NT2/D1 (cell line): Measurements from ENCODE around the gene C12orf75.

ENCODE experiments used
- DNase-seq: peaks from one replicate; pipeline ENCODE4 v3.0.0-alpha.2; 2011; ENCODE audit warnings: low read depth, low spot score
- H3K27me3 ChIP-seq: 2 replicates; pipeline ENCODE4 v1.6.0; 2011; ENCODE audit warnings: mild to moderate bottlenecking; ENCODE audit not compliant: insufficient read length, insufficient read depth
- H3K36me3 ChIP-seq: 2 replicates; pipeline ENCODE4 v1.6.1; 2011; ENCODE audit warnings: mild to moderate bottlenecking, low read length, mixed read lengths; ENCODE audit not compliant: insufficient read depth, insufficient read length
- H3K4me1 ChIP-seq: 2 replicates; pipeline ENCODE4 v1.5.1; 2011; ENCODE audit not compliant: insufficient read depth, insufficient read length
- H3K4me3 ChIP-seq: 2 replicates; pipeline ENCODE4 v1.5.1; 2011; ENCODE audit warnings: low read depth; ENCODE audit not compliant: insufficient read length
- H3K9ac ChIP-seq: 2 replicates; pipeline ENCODE4 v1.6.0; 2011; ENCODE audit warnings: low read depth; ENCODE audit not compliant: insufficient read length
- H3K9me3 ChIP-seq: 2 replicates; pipeline ENCODE4 v1.5.1; 2011; ENCODE audit warnings: mild to moderate bottlenecking, low read length; ENCODE audit not compliant: insufficient read depth
- SUZ12 ChIP-seq: IDR thresholded peaks from 2 replicates; pipeline ENCODE4 v1.6.1; 2011; ENCODE audit not compliant: insufficient read length, insufficient read depth; ENCODE audit errors: extremely low read depth
- YY1 ChIP-seq: IDR thresholded peaks from 2 replicates; pipeline ENCODE4 v1.6.1; 2011; ENCODE audit not compliant: insufficient read length, insufficient read depth
- ZNF274 ChIP-seq: IDR thresholded peaks from 2 replicates; pipeline ENCODE4 v1.6.1; 2011; ENCODE audit warnings: mild to moderate bottlenecking, low read depth, low read length

Gene C12orf75

DNA sequence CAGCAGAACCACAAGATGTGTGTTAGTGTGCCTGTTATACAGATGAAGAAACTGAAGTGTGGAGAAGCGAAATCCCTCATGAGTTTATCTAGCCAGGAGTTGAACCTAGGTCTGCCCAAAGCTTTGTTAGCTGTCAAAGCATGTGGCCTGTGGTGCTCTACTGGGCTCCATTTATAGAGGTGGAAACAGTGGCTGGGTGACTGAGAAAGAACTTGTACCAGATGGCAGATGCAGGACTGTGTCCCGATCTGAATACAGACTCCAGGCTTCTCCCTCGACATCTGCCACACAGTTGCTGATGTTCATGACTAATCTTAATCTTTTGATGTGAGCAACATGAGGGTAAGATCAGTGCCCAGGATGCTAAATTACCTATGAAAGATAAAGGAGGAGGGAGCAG is 89.1 kb downstream of the C12orf75 start:
- H3K4me1 ChIP-seq, result peaks cover 7% of the 10 kb centered on the region
- no peaks in the 10 kb centered on the region for H3K27me3 ChIP-seq
- no peak for DNase-seq
- no peak overlapping the region for H3K9ac ChIP-seq
- no peak overlapping the region for H3K4me3 ChIP-seq
- no peaks in the 10 kb centered on the region for H3K36me3 ChIP-seq
- no peak for TF ChIP-seq YY1
- no peak for TF ChIP-seq ZNF274
- TF ChIP-seq SUZ12, result no peak
- H3K9me3 ChIP-seq, result peaks cover 6% of the 10 kb centered on the region

DNA sequence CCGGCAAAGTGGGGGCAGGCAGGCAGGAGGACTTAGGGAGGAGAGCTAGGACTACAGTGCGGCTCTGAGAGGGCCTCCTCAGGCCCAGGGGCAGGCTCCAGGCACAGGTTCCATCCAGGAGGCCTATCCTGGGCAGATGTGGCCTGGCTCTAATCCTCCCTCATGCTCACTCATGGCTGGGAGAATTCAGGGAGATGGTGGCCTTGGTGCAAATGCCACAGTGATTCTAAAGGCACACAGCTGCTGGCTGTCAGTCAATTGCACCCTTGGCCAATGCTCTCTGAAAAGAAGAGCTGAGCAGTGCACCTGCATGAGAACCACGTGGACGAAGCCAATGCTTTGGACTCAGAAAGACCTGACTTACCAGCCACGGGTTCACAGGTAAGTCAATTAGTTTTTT is 89.6 kb downstream of the C12orf75 start:
- Histone ChIP-seq H3K4me3 (no peak overlapping the region), H3K36me3 (no peaks in the 10 kb centered on the region), H3K27me3 (no peaks in the 10 kb centered on the region), H3K9me3 (peaks cover 6% of the 10 kb centered on the region), H3K4me1 (peaks cover 7% of the 10 kb centered on the region), H3K9ac (no peak overlapping the region)
- no peak for DNase-seq
- no peak for TF ChIP-seq ZNF274
- TF ChIP-seq SUZ12, result no peak
- no peak for TF ChIP-seq YY1

DNA sequence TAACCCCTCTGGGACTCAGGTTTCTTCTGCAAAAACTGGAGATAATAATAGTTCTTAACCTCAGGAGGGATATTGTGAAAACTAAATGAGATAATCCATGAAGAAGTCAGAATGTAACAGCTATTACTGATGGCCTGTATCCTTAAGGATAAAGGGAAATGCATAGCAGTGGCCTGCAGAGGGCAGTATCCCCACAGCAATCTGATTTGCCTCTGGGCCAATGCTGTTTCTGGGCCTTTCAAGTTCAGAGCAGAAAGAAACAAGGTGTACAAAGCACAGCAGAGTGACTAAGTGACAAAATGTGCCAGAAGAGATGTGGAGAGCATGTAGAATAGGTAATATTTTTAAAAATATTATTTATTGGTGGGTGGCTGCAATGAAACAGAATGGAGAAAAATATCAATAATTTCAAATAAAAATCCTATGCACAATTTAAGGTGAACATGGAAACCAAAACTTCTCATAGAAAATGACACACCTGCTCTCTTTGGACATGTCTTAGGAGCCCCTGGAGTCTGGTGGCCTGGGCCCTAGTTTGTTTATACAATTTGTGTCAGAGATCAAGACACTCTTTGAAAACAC is 90.3 kb downstream of the C12orf75 start:
- peaks cover 6% of the 10 kb centered on the region for H3K9me3 ChIP-seq
- peak; percentile 70 for DNase-seq
- peaks cover 7% of the 10 kb centered on the region for H3K4me1 ChIP-seq
- H3K27me3 ChIP-seq, result no peaks in the 10 kb centered on the region
- TF ChIP-seq YY1 (no peak), SUZ12 (no peak), ZNF274 (no peak)
- H3K9ac ChIP-seq, result no peak overlapping the region
- H3K36me3 ChIP-seq, result no peaks in the 10 kb centered on the region
- no peak overlapping the region for H3K4me3 ChIP-seq
